NCI-H2081 treated with DMSO at 0.1 percent for 48 hours (cell line): ENCODE data around the gene NUCB1.
"Not testable (repeated sequence)": the region's sequence is repeated elsewhere in the genome, so short reads cannot be mapped to it uniquely, and the experiment has no call there.

Experiments
- DNase-seq: peaks from one replicate; lab custom pipeline; 2025; lab: John Stamatoyannopoulos, UW

Gene NUCB1

DNA sequence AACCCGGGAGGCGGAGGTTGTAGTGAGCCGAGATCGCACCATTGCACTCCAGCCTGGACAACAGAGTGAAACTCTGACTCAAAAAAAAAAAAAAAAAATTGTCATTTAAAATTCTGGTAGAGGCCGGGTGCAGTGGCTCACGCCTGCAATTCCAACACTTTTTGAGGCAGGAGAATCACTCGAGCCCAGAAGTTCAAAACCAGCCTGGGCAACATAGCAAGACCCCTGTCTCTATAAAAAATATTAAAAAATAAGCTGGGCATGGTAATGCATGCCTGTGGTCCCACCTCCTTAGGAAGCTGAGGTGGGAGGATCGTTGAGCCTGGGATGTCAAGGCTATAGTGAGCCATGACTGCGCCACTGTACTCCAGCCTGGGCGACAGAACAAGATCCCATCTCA, 6.2 kb downstream of the NUCB1 start:
- no peak for DNase-seq

DNA sequence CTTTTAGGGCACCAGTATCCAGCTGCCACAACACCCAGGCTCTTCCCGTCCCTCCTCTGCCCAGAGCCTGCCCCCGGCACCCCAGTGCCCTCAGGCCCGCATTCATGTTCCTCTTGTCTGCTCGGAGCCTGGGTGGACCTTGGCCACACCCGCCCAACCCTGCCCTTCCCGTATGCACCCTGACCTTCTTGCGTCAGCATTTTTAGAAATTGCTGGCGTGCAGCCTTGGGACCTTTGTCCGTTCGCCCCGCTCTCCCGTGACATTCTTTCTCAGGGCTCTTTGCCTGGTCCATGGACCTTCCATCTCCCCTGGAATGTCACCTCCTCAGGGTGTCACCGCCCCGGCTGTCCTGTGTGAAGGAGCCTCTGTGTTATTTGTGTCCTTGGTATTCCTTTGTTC, 7.6 kb downstream of the NUCB1 start:
- no peak for DNase-seq

DNA sequence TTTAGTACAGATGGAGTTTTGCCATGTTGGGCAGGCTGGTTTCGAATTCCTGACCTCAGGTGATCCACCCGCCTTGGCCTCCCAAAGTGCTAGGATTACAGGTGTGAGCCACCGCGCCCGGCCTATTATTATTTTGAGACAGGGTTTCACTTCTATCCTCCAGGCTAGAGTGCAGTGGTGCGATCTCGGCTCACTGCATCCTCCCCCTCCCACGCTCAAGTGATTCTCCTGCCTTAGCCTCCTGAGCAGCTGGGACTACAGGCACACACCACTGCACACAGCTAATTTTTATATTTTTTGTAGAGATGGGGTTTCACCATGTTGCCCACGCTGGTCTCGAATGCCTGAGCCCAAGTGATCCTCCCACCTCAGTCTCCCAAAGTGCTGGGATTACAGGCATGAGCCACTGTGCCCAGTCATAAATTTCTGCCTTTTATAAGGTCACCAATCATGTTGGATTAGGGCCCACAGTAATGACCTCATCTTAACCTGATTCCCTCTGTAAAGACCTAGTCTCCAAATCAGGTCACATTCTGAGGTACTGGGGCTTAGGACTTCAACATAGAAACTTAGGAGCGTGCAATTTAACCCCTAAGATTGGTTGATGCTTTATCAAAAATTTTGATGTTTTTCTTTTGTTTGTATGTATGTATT, 9.4 kb downstream of the NUCB1 start:
- not testable (repeated sequence) for DNase-seq

DNA sequence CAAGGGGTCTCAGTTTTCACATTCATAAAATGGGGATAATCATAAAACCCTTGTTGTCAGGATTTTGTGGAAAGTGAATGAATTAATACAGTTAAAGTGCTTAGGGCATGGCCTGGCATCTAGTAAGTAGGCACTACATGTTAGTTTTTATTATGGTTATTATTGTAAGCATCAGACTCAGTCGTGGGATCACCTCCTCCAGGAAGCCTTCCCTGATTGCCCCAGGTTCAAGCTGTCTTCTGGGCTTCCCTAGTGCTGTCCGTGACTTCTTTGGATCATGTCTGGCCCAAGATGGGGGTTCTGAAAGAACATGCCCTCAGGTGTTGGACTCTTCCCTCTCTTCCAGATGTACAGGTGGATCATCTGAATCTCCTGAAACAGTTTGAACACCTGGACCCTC, 10.7 kb downstream of the NUCB1 start:
- DNase-seq: no peak

DNA sequence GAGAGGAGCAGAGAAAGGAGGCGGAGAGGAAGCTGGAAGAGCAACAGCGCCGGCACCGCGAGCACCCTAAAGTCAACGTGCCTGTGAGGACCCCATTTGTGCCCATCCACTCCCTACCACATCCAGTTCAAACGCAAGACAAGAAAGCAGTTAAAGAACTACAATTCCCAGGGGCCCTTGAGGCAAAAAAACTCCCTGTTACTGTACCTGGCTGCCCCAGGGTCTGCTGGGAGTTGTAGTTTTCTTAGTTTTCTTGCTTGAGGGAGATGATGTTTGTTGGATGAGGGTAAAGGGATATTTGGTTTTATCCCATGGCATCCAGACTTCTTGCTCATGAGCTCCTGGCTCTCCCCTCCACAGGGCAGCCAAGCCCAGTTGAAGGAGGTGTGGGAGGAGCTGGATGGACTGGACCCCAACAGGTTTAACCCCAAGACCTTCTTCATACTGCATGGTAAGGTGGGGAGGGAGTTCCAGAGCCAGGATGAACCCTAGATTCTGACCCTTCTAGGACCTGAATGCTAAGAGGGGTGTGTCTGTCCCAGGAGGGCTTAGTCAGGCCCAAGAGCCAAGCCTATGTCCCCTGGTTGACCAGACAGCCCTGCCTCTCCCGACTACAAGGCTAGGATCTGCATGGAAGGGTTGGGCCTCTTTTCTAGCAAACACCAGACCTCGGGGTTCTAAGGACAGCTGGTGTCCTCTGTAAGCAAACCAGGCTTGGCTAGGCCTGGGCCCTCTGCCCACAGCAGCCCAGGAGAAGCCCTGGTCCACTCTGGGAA, 13.2 kb downstream of the NUCB1 start:
- no peak for DNase-seq

DNA sequence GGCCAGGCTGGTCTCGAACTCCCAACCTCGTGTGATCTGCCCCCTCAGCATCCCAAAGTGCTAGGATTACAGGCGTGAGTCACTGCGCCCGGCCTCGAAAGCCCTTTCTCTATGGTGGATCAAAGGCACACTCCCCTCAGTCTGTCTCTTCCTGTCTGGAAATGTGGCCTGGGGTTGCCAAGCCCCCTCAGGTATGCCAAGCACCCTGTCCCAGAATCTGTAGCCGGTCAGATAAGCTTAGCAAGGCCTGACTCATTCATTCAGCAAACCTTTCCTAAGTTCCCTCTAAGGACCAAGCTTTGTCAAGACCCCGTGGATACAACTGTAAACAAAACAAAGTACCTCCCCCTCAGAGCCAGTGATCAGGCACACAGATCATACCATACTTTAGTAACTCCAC, 14.1 kb downstream of the NUCB1 start:
- DNase-seq: no peak

DNA sequence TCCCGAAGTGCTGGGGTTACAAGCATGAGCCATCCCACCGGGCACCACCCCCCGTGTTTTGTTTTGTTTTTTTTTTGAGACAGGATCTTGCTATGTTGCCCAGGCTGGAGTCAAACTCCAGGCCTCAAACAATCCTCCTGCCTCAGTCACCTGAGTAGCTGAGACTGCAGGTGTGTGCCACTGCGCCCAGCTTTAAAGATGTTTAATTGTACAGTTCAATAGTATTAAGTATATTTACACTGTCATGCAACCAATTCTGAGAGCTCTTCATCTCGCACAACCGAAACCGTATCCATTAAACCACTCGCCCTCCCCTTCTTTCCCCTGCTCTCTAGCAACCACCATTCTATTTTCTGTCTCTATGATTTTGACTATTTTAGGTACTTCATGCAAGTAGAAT, 15.6 kb downstream of the NUCB1 start:
- DNase-seq: no peak

DNA sequence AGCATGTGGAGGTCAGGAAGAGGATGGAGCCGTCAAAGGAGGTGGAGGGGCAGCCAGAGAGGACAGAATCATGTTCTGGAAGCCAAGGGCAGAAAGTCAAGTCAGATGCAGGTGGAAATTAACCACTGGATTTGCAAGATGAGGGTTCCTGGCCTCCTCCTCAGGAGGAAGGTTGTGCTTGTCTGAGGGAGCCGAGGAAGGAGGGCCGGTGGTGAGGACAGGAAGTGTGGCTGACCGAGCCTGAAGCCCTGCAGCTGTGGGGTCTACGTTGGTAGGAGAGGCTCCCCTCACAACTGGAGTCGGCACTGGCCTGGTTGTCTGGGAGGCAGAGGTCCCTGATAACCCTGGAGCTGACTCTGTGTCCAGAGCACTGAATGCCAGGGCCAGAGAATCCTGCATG, 18.0 kb downstream of the NUCB1 start:
- no peak for DNase-seq

DNA sequence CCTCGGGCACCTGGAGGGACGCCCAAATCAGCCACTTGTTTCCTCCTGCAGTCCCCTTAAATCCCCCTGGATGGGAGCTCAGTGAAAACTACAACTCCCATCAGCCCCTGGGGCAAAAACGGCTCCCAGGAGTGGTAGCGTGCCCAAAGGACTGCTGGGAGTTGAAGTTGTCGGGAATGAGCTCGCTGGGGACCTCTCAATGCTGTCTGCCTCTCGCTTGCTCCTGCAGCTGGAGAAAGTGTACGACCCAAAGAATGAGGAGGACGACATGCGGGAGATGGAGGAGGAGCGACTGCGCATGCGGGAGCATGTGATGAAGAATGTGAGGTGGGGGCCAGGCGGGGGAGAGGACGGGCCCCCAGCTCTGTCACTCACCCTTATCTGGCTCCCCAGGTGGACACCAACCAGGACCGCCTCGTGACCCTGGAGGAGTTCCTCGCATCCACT, 18.7 kb downstream of the NUCB1 start:
- DNase-seq: no peak

DNA sequence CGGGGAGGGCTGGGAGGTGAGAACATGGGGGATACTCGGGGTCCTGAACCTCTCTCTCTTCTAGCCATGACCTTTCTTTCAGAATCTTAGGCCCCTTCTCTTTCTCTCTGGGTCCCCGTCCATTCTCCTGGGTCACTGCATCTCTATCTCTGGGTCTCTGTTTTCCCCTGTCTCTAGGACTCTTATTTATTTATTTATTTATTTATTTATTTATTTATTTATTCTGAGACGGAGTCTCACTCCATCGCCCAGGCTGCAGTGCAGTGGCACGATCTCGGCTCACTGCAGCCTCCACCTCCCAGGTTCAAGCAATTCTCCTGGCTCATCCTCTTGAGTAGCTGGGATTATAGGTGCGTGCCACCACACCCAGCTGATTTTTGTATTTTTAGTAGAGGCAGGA, 19.2 kb downstream of the NUCB1 start:
- DNase-seq: not testable (repeated sequence)

DNA sequence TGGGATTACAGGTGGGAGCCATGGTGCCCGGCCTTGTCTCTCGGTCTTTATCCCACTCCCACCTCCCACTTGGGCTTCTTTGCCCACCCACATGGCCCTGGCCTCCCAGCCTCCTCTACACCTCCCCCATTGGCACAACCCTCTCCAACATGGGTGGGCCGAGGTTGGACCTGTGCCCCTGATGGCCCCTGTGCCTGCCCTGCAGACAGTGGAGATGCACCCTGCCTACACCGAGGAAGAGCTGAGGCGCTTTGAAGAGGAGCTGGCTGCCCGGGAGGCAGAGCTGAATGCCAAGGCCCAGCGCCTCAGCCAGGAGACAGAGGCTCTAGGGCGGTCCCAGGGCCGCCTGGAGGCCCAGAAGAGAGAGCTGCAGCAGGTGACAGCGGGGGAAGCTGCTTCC, 20.8 kb downstream of the NUCB1 start:
- DNase-seq: no peak

DNA sequence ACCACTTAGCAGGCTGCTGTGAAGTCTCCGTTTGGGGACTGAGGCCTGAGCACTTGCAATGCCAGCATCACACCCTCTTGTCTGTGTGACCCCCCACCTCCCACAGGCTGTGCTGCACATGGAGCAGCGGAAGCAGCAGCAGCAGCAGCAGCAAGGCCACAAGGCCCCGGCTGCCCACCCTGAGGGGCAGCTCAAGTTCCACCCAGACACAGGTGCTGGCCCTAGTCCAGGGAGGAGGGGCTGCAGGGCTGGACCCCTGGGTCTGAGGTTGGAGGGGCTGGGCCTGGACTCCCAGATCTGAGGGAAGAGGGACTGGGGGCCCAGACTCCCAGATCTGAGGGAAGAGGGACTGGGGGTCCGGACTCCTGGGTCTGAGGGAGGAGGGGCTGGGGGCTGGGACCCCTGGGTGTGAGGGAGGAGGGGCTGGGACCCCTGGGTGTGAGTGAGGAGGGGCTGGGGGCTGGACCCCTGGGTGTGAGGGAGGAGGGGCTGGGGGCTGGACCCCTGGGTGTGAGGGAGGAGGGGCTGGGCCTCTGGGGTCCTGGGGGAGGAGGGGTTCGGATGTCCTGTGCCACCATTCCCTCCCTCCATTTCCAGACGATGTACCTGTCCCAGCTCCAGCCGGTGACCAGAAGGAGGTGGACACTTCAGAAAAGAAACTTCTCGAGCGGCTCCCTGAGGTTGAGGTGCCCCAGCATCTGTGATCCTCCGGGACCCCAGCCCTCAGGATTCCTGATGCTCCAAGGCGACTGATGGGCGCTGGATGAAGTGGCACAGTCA, 21.8 kb downstream of the NUCB1 start:
- no peak for DNase-seq

DNA sequence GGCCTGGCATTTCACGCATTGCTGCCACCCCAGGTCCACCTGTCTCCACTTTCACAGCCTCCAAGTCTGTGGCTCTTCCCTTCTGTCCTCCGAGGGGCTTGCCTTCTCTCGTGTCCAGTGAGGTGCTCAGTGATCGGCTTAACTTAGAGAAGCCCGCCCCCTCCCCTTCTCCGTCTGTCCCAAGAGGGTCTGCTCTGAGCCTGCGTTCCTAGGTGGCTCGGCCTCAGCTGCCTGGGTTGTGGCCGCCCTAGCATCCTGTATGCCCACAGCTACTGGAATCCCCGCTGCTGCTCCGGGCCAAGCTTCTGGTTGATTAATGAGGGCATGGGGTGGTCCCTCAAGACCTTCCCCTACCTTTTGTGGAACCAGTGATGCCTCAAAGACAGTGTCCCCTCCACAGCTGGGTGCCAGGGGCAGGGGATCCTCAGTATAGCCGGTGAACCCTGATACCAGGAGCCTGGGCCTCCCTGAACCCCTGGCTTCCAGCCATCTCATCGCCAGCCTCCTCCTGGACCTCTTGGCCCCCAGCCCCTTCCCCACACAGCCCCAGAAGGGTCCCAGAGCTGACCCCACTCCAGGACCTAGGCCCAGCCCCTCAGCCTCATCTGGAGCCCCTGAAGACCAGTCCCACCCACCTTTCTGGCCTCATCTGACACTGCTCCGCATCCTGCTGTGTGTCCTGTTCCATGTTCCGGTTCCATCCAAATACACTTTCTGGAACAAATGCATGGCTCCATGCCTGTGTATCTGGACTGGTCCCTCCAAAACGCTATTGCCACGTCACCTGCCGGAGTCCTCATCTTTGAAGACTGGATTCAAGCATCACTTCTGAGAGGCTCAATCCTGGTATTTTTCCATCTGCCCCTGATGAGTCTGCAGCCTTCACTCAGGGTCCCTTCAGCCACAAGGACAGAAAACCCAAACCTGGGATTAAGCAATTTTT, 22.7 kb downstream of the NUCB1 start:
- DNase-seq: no peak

DNA sequence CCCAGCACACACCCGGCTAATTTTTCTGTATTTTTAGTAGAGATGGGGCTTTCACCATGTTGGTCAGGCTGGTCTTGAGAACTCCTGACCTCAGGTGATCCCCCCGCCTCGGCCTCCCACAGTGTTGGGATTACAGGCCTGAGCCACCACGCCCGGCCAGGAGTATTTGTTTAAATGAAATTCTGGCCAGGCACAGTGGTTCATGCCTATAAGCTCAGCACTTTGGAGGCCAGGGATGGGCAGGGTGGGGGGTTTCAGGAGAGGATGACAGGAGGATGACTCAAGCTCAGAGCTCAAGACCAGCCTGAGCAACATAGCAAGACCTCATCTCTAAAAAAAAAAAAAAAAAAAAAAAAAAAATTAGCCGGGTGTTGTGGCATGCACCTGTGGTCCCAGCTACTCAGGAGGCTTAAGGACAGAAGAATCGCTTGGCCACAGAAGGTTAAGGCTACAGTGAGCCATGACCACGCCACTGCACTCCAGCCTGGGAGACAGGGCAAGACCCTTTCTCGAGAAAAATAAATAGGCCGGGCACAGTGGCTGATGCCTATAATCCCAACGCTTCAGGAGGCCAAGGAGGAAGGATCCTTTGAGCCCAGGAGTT, 25.2 kb downstream of the NUCB1 start:
- DNase-seq: no peak

DNA sequence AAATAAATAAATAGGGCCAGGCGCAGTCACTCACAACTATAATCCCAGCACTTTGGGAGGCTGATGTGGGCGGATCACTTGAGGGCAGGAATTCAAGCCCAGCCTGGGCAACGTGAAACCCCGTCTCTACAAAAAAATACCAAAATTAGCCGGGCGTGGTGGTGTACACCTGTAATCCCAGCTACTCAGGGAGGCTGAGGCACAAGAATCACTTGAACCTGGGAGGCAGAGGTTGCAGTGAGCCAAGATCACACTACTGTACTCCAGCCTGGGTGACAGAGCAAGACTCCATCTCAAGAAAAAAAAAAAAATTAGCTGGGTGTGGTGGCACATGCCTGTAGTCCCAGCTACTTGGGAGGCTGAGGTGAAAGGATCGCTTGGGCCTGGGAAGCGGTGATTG, 25.8 kb downstream of the NUCB1 start:
- not testable (repeated sequence) for DNase-seq

DNA sequence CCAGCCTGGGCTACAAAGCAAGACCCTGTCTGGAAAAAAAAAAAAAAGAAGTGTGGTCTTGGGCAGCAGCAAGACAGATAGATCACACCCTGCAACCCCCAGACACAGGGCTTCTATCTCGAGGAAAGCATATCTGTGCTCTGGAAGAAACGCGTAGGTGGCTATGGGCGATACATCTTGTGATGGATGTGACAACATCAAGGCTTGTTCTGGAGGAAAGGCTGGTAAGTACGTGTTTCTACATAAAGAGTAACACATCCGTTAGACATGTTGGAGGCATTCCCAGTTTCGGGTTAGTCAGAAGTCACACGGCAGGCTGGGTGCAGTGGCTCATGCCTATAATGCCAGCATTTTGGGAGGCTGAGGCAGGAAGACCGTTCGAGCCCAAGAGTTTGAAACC, 26.8 kb downstream of the NUCB1 start:
- DNase-seq: no peak

DNA sequence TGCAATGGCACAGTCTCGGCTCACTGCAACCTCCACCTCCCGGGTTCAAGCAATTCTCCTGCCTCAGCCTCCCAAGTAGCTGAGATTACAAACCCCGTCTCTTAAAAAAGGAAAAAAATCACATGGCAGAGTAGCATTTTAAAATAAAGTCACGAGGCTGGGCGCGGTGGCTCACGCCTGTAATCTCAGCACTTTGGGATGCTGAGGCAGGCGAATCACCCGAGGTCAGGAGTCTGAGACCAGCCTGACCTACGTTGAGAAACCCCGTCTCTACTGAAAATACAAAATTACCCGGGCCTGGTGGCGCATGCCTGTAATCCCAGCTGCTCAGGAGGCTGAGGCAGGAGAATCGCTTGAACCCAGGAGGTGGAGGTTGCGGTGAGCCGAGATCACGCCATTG, 27.6 kb downstream of the NUCB1 start:
- not testable (repeated sequence) for DNase-seq

DNA sequence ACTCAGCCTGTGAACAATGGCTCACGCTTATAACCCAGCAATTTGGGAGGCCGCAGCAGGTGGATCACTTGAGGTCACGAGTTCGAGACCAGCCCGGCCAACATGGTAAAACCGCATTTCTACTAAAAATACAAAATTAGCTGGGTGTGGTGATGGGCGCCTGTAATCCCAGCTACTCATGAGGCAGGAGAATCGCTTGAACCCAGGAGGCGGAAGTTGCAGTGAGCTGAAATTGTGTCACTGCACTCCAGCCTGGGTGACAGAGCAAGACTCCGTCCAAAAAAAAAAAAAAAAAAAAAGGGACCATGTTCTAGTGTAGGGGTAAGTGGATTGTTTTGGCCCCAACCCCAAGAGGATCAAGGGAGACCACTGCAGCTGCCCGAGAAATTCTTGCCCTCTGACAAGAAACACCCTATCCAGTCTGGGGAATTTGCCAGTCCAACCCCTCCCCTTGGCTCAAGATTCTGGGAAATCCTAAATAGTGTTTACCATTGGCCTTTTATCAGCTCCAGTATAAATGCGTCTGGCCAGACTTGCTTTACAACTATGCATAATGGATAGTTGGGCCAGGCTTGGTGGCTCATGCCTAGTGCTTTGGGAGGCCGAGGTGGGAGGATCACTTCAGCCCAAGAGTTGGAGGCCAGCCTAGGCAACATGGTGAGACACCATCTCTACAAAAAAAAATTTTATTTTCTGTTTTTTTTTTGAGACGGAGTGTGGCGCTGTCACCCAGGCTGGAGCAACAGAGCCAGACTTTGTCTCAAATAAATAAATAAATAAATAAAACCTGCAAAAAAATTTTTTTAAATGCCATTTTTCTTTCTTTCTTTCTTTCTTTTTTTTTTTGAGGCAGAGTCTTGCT, 28.3 kb downstream of the NUCB1 start:
- no peak for DNase-seq

DNA sequence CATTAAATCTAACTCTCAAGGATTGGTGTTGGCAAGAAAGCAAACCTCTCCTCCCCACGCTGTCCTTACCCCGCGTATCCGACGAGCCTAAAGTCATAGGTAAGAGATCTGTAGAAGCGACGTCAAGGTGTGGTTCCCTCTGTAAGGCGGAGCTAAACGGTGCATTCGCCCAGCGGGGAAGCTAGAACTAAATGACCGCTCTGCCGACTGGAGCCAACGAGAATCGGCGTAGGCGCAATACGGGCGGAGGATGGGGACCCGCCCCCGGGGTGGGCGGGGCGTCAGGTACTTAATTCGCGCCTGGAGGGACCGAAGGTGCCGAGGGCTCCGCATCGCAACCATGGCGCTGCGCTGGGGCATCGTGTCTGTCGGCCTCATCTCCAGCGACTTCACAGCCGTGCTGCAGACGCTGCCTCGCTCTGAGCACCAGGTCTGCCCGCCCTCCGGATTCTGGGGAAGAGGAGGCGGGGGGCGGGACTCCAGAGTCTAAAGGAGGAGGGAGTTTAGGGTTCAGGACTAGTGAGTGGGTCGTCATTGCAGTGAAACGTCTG, 33.3 kb downstream of the NUCB1 start, which contains the start of gene DHDH:
Gene DHDH (plus strand): TSS at position 318 of the 551 bp plus-strand sequence. CDS start 23 bp downstream, at position 341.
- peak; percentile 74 for DNase-seq

DNA sequence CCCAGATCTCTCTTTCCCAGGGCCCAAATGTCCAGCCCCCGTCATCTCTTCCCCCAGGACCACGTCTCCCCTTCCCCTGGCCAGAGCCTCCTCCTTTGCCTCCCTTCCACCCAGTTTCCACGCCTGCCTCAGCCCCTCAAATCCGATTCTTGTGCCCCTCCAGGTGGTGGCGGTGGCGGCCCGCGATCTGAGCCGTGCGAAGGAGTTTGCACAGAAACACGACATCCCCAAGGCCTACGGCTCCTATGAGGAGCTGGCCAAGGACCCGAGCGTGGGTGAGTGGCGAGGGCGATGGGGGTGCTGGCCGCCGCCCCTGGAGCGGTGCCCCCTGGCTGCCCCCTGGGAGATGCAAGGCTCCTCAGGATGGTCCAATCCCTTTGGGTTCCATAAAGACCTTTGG, 34.7 kb downstream of the NUCB1 start:
- DNase-seq: no peak
